ENCODE measurements around the gene PPY. TPM values are rescaled to one million over a fixed set of nuclear protein-coding genes. Genes with fewer than 3 reads are reported as not detected.

PPY gene
- total RNA-seq, 2 experiments from 2014 or later: not detected

- ChIA-PET CTCF (no interaction called here), POLR2A (no interaction called here)
- intact Hi-C loops (cut with DNase I, micrococcal nuclease): no loop called here
- ATAC-seq (ENCODE audit: poor library complexity): no peak
- Histone ChIP-seq H3K36me3 (ENCODE audit: insufficient read depth, low read length) (no peaks in the 10 kb centered on the region), H3K27me3 (ENCODE audit: control insufficient read depth in 1 of 2, insufficient read depth in 2 of 2, low read length in 2 of 2) (peaks cover 37 to 42% of the 10 kb centered on the region in 2 experiments), H3K4me1 (ENCODE audit: insufficient read depth, low read length) (peaks cover 11% of the 10 kb centered on the region), H3K9me3 (ENCODE audit: control insufficient read depth in 1 of 2, insufficient read depth in 1 of 2, low read length in 2 of 2) (peaks cover 0 to 12% of the 10 kb centered on the region in 2 experiments), H3K4me3 (ENCODE audit: low read length) (no peak overlapping the region), H3K27ac (ENCODE audit: low read depth in 1 of 2, low read length in 2 of 2) (no peak overlapping the region)
- H3K4me1 Mint-ChIP-seq (ENCODE audit: low read depth): no peaks in the 10 kb centered on the region
- H3K9me3 Mint-ChIP-seq: no peaks in the 10 kb centered on the region
- TF ChIP-seq CTCF (IDR thresholded peaks at IDR 0.05): no peak
- H3K4me3 Mint-ChIP-seq: no peak overlapping the region
- H3K36me3 Mint-ChIP-seq (ENCODE audit: low read depth): no peaks in the 10 kb centered on the region
- no peak overlapping the region for H3K27ac Mint-ChIP-seq
- no peak for DNase-seq
- H3K27me3 Mint-ChIP-seq: peaks cover 47% of the 10 kb centered on the region
These were observed 13.9 kb upstream of the PPY start for GRCh38 chr17:43956222-43956621.

- H3K9me3 Mint-ChIP-seq: no peaks in the 10 kb centered on the region
- no peak within 1 kb of the TSS for H3K4me3 Mint-ChIP-seq
- no peaks in the 10 kb centered on the region for H3K36me3 ChIP-seq (ENCODE audit: insufficient read depth, low read length)
- H3K27ac Mint-ChIP-seq: no peak within 1 kb of the TSS
- peaks cover 0 to 12% of the 10 kb centered on the region in 2 experiments for H3K9me3 ChIP-seq (ENCODE audit: control insufficient read depth in 1 of 2, insufficient read depth in 1 of 2, low read length in 2 of 2)
- CTCF ChIA-PET: no interaction called here
- peaks cover 67% of the 10 kb centered on the region for H3K27me3 Mint-ChIP-seq
- intact Hi-C loops (cut with DNase I, micrococcal nuclease): no loop called here
- no peak within 1 kb of the TSS for H3K4me3 ChIP-seq (ENCODE audit: low read length)
- H3K27me3 ChIP-seq (ENCODE audit: control insufficient read depth in 1 of 2, insufficient read depth in 2 of 2, low read length in 2 of 2): peaks cover 46 to 47% of the 10 kb centered on the region in 2 experiments
- no peaks in the 10 kb centered on the region for H3K36me3 Mint-ChIP-seq (ENCODE audit: low read depth)
- POLR2A ChIA-PET: no interaction called here
- peaks cover 11% of the 10 kb centered on the region for H3K4me1 ChIP-seq (ENCODE audit: insufficient read depth, low read length)
- DNase-seq (no peak), ATAC-seq (ENCODE audit: poor library complexity) (no peak)
- H3K4me1 Mint-ChIP-seq (ENCODE audit: low read depth): no peaks in the 10 kb centered on the region
- TF ChIP-seq CTCF (IDR thresholded peaks at IDR 0.05): no peak
- no peak within 1 kb of the TSS for H3K27ac ChIP-seq (ENCODE audit: low read depth in 1 of 2, low read length in 2 of 2)
These were observed 11.5 kb upstream of the PPY start, which contains the start of gene PYY for GRCh38 chr17:43953746-43954145. TSS of gene PYY (minus strand) at chr17:43953940. CDS start at chr17:43953483, 457 bp downstream.

GRCh38 chr17:43952724-43953666, 10.7 kb upstream of the PPY start:
- Histone ChIP-seq H3K4me3 (ENCODE audit: low read length) (no peak overlapping the region), H3K27me3 (ENCODE audit: control insufficient read depth in 1 of 2, insufficient read depth in 2 of 2, low read length in 2 of 2) (peaks cover 46% of the 10 kb centered on the region in 2 experiments), H3K9me3 (ENCODE audit: control insufficient read depth in 1 of 2, insufficient read depth in 1 of 2, low read length in 2 of 2) (peaks cover 0 to 12% of the 10 kb centered on the region in 2 experiments), H3K36me3 (ENCODE audit: insufficient read depth, low read length) (no peaks in the 10 kb centered on the region), H3K27ac (ENCODE audit: low read depth in 1 of 2, low read length in 2 of 2) (no peak overlapping the region), H3K4me1 (ENCODE audit: insufficient read depth, low read length) (peaks cover 11% of the 10 kb centered on the region)
- peaks cover 67% of the 10 kb centered on the region for H3K27me3 Mint-ChIP-seq
- no peak overlapping the region for H3K4me3 Mint-ChIP-seq
- DNase-seq (no peak), ATAC-seq (ENCODE audit: poor library complexity) (no peak)
- H3K27ac Mint-ChIP-seq: no peak overlapping the region
- no peaks in the 10 kb centered on the region for H3K4me1 Mint-ChIP-seq (ENCODE audit: low read depth)
- intact Hi-C loops (cut with DNase I, micrococcal nuclease): no loop called here
- H3K36me3 Mint-ChIP-seq (ENCODE audit: low read depth): no peaks in the 10 kb centered on the region
- ChIA-PET CTCF (no interaction called here), POLR2A (no interaction called here)
- H3K9me3 Mint-ChIP-seq: no peaks in the 10 kb centered on the region
- TF ChIP-seq CTCF (IDR thresholded peaks at IDR 0.05): no peak
